Kidney capillary endothelial cell (primary cell): ENCODE measurements around the gene PARP11.

Experiments used
- DNase-seq: peaks from one replicate; pipeline ENCODE4 v3.0.0-alpha.2; 2018; ENCODE audit warnings: low spot score

Gene PARP11

GRCh38 chr12:3821441-3821840 lies 51.8 kb downstream of the PARP11 start:
- DNase-seq: no peak

- peak; percentile 10 for DNase-seq
Measured at GRCh38 chr12:3820122-3820521, 53.1 kb downstream of the PARP11 start.

- no peak for DNase-seq
Measured at GRCh38 chr12:3816266-3816665, 56.9 kb downstream of the PARP11 start.

GRCh38 chr12:3815094-3815766 lies 58.0 kb downstream of the PARP11 start:
- no peak for DNase-seq

GRCh38 chr12:3810540-3810939 lies 62.7 kb downstream of the PARP11 start:
- DNase-seq: no peak

- DNase-seq: no peak
Measured at GRCh38 chr12:3810016-3810370, 63.2 kb downstream of the PARP11 start.

- DNase-seq: no peak
Measured at GRCh38 chr12:3809357-3810015, 63.7 kb downstream of the PARP11 start.

- DNase-seq: no peak
Measured at GRCh38 chr12:3805077-3805476, 68.1 kb downstream of the PARP11 start.

GRCh38 chr12:3803865-3804472 lies 69.2 kb downstream of the PARP11 start:
- peak; percentile 57 for DNase-seq

GRCh38 chr12:3802721-3803120 lies 70.5 kb downstream of the PARP11 start:
- no peak for DNase-seq

- DNase-seq: no peak
Measured at GRCh38 chr12:3797531-3798048, 75.6 kb downstream of the PARP11 start.

GRCh38 chr12:3795492-3796133 lies 77.6 kb downstream of the PARP11 start:
- DNase-seq: no peak

- no peak for DNase-seq
Measured at GRCh38 chr12:3795066-3795465, 78.1 kb downstream of the PARP11 start.

GRCh38 chr12:3792623-3793288 lies 80.4 kb downstream of the PARP11 start:
- DNase-seq: no peak

- DNase-seq: no peak
Measured at GRCh38 chr12:3791256-3791874, 81.8 kb downstream of the PARP11 start.

- no peak for DNase-seq
Measured at GRCh38 chr12:3790642-3791041, 82.6 kb downstream of the PARP11 start.

- no peak for DNase-seq
Measured at GRCh38 chr12:3789838-3790237, 83.4 kb downstream of the PARP11 start.

- peak; percentile 44 for DNase-seq
Measured at GRCh38 chr12:3777206-3777809, 95.9 kb downstream of the PARP11 start.

GRCh38 chr12:3775385-3776035 lies 97.7 kb downstream of the PARP11 start:
- DNase-seq: no peak

- DNase-seq: peak; percentile 67
Measured at GRCh38 chr12:3772380-3772779, 100.8 kb downstream of the PARP11 start.

GRCh38 chr12:3771853-3772252 lies 101.3 kb downstream of the PARP11 start:
- no peak for DNase-seq
